Right lobe of liver (tissue), 4 donors: ENCODE measurements around the gene METAP2.
"Not testable (repeated sequence)": the region's sequence is repeated elsewhere in the genome, so short reads cannot be mapped to it uniquely, and the experiment has no call there.

Experiments
- CTCF ChIP-seq, 4 donors: fragments of 200-600 bp in 3 of 4; fragments of 450-650 bp in 1 of 4; IDR thresholded peaks; one replicate each; pipeline versions ENCODE4 v1.5.1 to v1.8.0; 2016 to 2022; ENCODE audit warnings: antibody characterized with exemption in 4 of 4, mild to moderate bottlenecking in 2 of 4
- POLR2A ChIP-seq: fragments of 450-650 bp; IDR thresholded peaks from one replicate; pipeline ENCODE4 v1.6.1; 2017; ENCODE audit warnings: antibody characterized with exemption, mild to moderate bottlenecking
- donor health status: DM: no; HTN: no; CAD: no.
- donor health status: DM: no; HTN: no; CAD: no.
- donor health status: DM: no; HTN: yes; CAD: no.

- TF ChIP-seq CTCF (IDR thresholded peaks at IDR 0.05); POLR2A: not testable (repeated sequence)
Observed at GRCh38 chr12:95453881-95454280, 20.1 kb upstream of the METAP2 start.
